Measurements from ENCODE around the gene F13A1. TPM values are rescaled to one million over a fixed set of nuclear protein-coding genes. Genes with fewer than 3 reads are reported as not detected.

F13A1 gene
- total RNA-seq, 1 experiment from 2014 or later: not detected

- DNase-seq (ENCODE audit: low spot score): no peak
Measured at GRCh38 chr6:6244624-6245023, 75.8 kb downstream of the F13A1 start.

GRCh38 chr6:6243846-6244245 lies 76.6 kb downstream of the F13A1 start:
- DNase-seq (ENCODE audit: low spot score): no peak

GRCh38 chr6:6239598-6240581 lies 80.6 kb downstream of the F13A1 start:
- DNase-seq (ENCODE audit: low spot score): no peak

- no peak for DNase-seq (ENCODE audit: low spot score)
Measured at GRCh38 chr6:6236730-6237469, 83.6 kb downstream of the F13A1 start.

- DNase-seq (ENCODE audit: low spot score): no peak
Measured at GRCh38 chr6:6235786-6236185, 84.7 kb downstream of the F13A1 start.

- no peak for DNase-seq (ENCODE audit: low spot score)
Measured at GRCh38 chr6:6234963-6235362, 85.5 kb downstream of the F13A1 start.

GRCh38 chr6:6230286-6230685 lies 90.2 kb downstream of the F13A1 start:
- DNase-seq (ENCODE audit: low spot score): no peak

- DNase-seq (ENCODE audit: low spot score): no peak
Measured at GRCh38 chr6:6227896-6228295, 92.6 kb downstream of the F13A1 start.

GRCh38 chr6:6225885-6226529 lies 94.5 kb downstream of the F13A1 start:
- no peak for DNase-seq (ENCODE audit: low spot score)

- no peak for DNase-seq (ENCODE audit: low spot score)
Measured at GRCh38 chr6:6224933-6225486, 95.5 kb downstream of the F13A1 start.

GRCh38 chr6:6221787-6222535 lies 98.5 kb downstream of the F13A1 start:
- no peak for DNase-seq (ENCODE audit: low spot score)

GRCh38 chr6:6220718-6221117 lies 99.7 kb downstream of the F13A1 start:
- DNase-seq (ENCODE audit: low spot score): no peak

- DNase-seq (ENCODE audit: low spot score): no peak
Measured at GRCh38 chr6:6219716-6220115, 100.7 kb downstream of the F13A1 start.

- peak; percentile 17 for DNase-seq (ENCODE audit: low spot score)
Measured at GRCh38 chr6:6218759-6219085, 101.7 kb downstream of the F13A1 start.

- no peak for DNase-seq (ENCODE audit: low spot score)
Measured at GRCh38 chr6:6217855-6218758, 102.4 kb downstream of the F13A1 start.

GRCh38 chr6:6210994-6211393 lies 109.5 kb downstream of the F13A1 start:
- DNase-seq (ENCODE audit: low spot score): no peak

GRCh38 chr6:6202886-6203285 lies 117.6 kb downstream of the F13A1 start:
- no peak for DNase-seq (ENCODE audit: low spot score)

GRCh38 chr6:6201200-6201599 lies 119.3 kb downstream of the F13A1 start:
- no peak for DNase-seq (ENCODE audit: low spot score)

- DNase-seq (ENCODE audit: low spot score): no peak
Measured at GRCh38 chr6:6199678-6200077, 120.8 kb downstream of the F13A1 start.

GRCh38 chr6:6196762-6197161 lies 123.7 kb downstream of the F13A1 start:
- no peak for DNase-seq (ENCODE audit: low spot score)
